ENCODE data around the gene SLC7A6OS.

The SLC7A6OS gene

DNA sequence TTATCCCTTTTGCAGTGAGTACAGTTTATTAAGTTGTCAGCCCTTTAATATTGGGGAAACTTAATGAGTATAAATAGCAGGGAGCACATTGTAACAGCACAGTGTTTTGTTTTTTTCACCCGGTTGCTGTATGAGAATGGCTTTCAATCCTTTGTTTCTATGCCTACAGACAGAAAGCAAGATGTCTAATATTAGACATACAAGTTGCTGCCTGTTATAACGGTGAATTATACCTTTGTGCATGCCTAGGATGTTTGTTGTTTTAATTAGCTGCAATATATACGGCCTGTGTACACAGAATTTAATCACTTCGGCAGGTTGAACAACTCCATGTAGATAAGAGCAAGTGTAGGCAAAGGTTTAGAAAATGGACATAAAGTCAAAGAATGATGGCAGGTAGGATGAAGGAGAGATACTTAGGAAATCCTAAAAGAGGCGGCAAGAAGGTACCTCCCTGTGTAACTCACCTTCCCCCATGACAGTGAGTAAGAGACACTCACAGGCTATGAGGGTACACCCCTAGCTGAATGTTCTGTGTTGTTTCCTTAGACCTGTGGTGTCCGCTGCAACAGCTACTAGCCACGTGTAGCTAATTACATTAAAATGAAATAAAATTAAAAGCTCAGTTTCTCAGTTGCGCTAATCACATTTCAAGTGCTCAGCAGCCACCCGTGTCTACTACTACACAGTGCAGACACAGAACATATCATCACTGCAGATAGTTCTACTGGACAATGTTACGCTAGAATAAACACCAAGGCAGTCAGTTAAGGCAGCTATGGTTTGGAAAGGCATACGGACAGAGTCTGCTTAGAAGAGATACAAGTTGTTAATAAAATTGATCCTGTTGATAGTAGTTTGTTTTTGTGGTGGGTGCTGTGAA is 10.9 kb downstream of the SLC7A6OS start:
- DNase-seq (ENCODE audit: low read depth): no peak
- no peak overlapping the region for H3K4me3 ChIP-seq (ENCODE audit: low read length)
- TF ChIP-seq, protein P1, sequence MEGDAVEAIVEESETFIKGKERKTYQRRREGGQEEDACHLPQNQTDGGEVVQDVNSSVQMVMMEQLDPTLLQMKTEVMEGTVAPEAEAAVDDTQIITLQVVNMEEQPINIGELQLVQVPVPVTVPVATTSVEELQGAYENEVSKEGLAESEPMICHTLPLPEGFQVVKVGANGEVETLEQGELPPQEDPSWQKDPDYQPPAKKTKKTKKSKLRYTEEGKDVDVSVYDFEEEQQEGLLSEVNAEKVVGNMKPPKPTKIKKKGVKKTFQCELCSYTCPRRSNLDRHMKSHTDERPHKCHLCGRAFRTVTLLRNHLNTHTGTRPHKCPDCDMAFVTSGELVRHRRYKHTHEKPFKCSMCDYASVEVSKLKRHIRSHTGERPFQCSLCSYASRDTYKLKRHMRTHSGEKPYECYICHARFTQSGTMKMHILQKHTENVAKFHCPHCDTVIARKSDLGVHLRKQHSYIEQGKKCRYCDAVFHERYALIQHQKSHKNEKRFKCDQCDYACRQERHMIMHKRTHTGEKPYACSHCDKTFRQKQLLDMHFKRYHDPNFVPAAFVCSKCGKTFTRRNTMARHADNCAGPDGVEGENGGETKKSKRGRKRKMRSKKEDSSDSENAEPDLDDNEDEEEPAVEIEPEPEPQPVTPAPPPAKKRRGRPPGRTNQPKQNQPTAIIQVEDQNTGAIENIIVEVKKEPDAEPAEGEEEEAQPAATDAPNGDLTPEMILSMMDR (conservative IDR thresholded peaks at IDR 0.05; ENCODE audit: low read length): no peak

DNA sequence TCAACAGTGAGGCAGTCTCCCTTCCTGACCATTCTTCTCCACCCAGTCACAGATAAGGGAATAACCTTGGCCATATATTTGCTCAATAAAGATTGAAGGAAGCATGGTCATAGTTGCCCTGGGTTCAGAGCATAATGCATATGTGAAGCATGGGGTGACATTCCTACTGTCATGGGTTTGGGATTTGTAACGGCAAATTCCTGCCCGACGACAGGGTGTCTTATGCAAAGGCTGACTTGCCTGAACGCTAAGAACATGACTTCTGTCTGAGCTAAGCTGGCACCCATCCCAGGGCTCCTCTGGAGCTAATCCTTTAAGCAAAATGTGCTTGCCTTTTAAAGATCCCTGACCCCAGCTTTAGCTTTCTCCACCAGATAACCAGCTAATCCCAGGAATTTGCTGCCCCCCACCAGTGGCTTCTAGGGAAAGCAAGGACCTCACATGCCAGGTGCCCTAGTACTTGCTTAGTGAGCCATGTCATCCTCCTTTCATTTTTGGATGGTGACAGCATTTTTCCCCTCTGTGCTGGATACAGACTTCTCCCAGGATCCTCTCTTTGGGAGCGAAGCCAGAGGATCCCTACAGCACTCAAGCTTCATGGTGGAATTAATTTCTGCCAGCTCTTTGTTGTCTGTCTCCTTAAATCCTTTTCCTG is 11.7 kb downstream of the SLC7A6OS start:
- DNase-seq (ENCODE audit: low read depth): peak; percentile 89
- no peak overlapping the region for H3K4me3 ChIP-seq (ENCODE audit: low read length)
- TF ChIP-seq, protein P1 (conservative IDR thresholded peaks at IDR 0.05; ENCODE audit: low read length): no peak

DNA sequence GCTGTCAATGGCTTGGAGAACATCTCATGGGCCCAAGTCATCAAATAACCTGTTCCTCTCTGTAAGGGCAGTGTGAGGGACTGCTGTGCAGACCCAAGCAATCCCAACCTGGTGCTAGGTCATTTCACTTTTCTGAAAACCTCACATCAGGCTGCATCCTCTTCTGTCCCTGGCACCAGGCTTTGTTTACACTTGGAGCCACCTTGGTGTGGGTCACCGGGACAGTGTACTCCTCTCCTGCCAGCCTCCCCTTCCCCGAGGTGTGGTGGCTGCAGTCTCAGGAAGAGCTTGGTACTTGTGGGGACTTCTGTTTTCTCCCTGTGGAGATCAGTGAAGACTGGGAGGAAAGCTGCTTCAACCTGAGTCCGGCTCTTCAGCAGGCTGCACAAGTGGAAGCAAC is 12.4 kb downstream of the SLC7A6OS start:
- DNase-seq (ENCODE audit: low read depth): no peak
- TF ChIP-seq, protein P1 (conservative IDR thresholded peaks at IDR 0.05; ENCODE audit: low read length): no peak
- no peak overlapping the region for H3K4me3 ChIP-seq (ENCODE audit: low read length)

DNA sequence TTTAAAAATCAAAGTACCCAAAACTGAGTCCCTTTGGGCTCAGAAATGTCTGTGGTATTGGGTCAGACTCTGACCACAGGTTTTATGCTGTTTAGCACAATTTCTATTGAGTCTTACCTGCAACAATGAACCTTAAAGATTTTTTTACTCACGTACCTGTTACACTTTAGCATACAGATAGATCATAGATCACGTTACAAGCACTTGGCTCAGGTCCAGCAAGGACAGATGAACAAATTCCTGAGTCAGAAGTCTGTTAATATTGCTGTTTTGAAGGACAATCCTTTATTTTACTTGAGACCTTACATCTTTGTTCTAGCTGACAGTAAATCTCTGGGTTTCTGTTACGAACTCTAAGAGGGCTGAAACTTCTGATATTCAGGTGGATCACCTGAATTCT is 12.8 kb downstream of the SLC7A6OS start:
- TF ChIP-seq, protein P1 (conservative IDR thresholded peaks at IDR 0.05; ENCODE audit: low read length): no peak
- DNase-seq (ENCODE audit: low read depth): no peak
- no peak overlapping the region for H3K4me3 ChIP-seq (ENCODE audit: low read length)

DNA sequence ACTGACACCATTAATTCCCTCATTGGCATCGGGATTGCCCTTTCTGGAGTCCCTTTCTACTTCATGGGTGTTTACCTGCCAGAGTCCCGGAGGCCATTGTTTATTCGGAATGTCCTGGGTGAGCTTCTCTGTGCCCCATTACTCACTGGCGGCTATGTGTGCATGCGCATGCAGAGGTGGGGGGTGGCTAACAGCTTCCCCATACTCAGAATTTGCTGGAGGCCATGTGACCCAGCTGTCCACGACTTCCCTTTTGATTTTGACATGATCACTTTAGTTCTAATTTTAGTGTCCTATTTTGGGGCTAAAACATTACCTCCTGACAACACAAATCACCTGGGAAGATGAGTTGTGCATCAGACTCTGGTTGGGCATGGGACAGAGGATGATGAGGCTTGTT is 14.1 kb downstream of the SLC7A6OS start:
- H3K4me3 ChIP-seq (ENCODE audit: low read length): no peak overlapping the region
- TF ChIP-seq, protein P1 (conservative IDR thresholded peaks at IDR 0.05; ENCODE audit: low read length): no peak
- no peak for DNase-seq (ENCODE audit: low read depth)

DNA sequence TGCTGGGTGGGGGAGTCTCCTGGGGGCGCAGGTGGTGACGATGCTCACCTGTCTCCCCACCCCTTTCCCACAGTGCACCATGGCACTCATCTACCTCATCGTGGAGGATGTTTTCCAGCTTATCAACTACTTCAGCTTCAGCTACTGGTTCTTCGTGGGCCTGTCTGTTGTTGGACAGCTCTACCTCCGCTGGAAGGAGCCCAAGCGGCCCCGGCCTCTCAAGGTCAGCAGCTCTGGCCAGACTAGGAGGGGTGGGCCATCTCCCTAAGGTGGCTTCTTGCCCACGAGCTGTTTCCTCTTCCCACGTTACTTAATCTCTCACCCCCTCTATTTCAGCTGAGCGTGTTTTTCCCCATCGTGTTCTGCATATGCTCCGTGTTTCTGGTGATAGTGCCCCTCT is 14.5 kb downstream of the SLC7A6OS start:
- no peak for DNase-seq (ENCODE audit: low read depth)
- no peak overlapping the region for H3K4me3 ChIP-seq (ENCODE audit: low read length)
- TF ChIP-seq, protein P1 (conservative IDR thresholded peaks at IDR 0.05; ENCODE audit: low read length): no peak

DNA sequence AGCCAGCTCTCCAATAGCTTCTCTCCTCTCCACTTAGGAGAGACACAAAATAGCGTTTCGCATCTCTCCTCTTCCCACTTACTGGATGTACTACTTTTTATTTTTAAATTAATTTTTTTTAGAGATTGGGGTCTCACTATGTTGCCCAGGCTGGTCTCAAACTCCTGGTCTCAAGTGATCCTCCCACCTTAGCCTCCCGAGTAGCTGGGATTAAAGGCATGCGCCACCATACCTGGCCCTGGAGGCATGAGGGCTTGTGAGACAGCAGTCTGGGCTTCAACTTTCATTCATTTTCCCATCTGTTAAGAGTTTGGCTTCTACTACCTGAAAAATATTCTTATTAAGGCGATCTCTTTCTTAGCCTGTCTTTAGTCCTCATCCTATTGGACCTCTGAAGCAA is 18.3 kb downstream of the SLC7A6OS start:
- DNase-seq (ENCODE audit: low read depth): no peak
- H3K4me3 ChIP-seq (ENCODE audit: low read length): no peak overlapping the region
- TF ChIP-seq, protein P1 (conservative IDR thresholded peaks at IDR 0.05; ENCODE audit: low read length): no peak
